Activated T-cell treated with anti-CD3 and anti-CD28 coated beads, Interleukin-2, amount 50 U/mL, for 4 hours (primary cell): Measurements from ENCODE around the gene C15orf39. TPM values are rescaled to one million over a fixed set of nuclear protein-coding genes. Genes with fewer than 3 reads are reported as not detected.
"Not testable (repeated sequence)": the region's sequence is repeated elsewhere in the genome, so short reads cannot be mapped to it uniquely, and the experiment has no call there.

Experiments
- ATAC-seq, 2 donors: fragments of 200-7000 bp; cut with Tn5 transposase; one replicate each; pipeline ENCODE4 v1.10.0; 2021
- DNase-seq: peaks from one replicate; pipeline ENCODE4 v3.0.0-alpha.2; 2020
- H3K27me3 Mint-ChIP-seq: one replicate; pipeline ENCODE4 v1.8.0; 2021; ENCODE audit warnings: low read depth, mixed read lengths
- H3K36me3 Mint-ChIP-seq: one replicate; pipeline ENCODE4 v1.8.0; 2022; ENCODE audit warnings: mixed read lengths; ENCODE audit not compliant: insufficient read depth
- H3K4me1 Mint-ChIP-seq: one replicate; pipeline ENCODE4 v1.8.0; 2021; ENCODE audit warnings: low read depth, mixed read lengths
- H3K4me3 Mint-ChIP-seq: one replicate; pipeline ENCODE4 v1.8.0; 2021; ENCODE audit warnings: mild to moderate bottlenecking, moderate library complexity, mixed read lengths
- H3K9me3 Mint-ChIP-seq: one replicate; pipeline ENCODE4 v1.8.0; 2021; ENCODE audit warnings: mixed read lengths
- total RNA-seq, 3 donors: library from RNA; stranded (reverse); gene quantifications; one replicate each; pipeline ENCODE4 v1.2.1, GENCODE V29; 2021

The C15orf39 gene
- total RNA-seq, 3 donors from 2014 or later, result 49.9 to 68.7 (median 62.0) TPM

DNA sequence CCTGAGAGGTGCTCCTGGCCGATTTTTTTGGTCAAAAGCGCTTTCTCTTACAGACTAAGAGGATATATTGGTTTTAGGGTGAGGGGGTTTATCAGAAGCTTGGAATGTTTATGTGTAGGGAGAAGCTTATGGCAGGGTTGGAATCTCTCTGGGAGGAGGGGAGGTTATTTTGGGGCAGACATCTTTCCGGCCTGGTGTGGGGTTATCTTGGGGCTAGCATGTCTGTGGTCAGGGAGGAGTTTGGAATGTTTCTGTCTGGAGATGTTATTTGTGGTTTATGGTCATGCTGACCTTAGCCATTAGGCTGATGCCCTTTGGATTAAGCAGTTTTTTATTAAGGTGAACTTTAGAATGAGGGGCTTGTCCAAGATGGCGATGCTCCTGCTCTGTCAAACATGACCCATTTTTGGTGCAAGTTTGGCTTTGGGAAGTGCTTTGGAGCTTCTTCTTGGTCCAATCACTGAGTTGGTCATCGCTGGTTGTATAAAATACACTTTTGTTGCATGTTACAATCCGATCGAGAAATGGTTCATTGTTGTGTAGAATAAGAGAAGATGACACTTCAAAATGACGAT lies 35.1 kb upstream of the C15orf39 start:
- ATAC-seq, H3K36me3 Mint-ChIP-seq, H3K27me3 Mint-ChIP-seq, DNase-seq, H3K4me1 Mint-ChIP-seq, H3K4me3 Mint-ChIP-seq, H3K9me3 Mint-ChIP-seq: not testable (repeated sequence)

DNA sequence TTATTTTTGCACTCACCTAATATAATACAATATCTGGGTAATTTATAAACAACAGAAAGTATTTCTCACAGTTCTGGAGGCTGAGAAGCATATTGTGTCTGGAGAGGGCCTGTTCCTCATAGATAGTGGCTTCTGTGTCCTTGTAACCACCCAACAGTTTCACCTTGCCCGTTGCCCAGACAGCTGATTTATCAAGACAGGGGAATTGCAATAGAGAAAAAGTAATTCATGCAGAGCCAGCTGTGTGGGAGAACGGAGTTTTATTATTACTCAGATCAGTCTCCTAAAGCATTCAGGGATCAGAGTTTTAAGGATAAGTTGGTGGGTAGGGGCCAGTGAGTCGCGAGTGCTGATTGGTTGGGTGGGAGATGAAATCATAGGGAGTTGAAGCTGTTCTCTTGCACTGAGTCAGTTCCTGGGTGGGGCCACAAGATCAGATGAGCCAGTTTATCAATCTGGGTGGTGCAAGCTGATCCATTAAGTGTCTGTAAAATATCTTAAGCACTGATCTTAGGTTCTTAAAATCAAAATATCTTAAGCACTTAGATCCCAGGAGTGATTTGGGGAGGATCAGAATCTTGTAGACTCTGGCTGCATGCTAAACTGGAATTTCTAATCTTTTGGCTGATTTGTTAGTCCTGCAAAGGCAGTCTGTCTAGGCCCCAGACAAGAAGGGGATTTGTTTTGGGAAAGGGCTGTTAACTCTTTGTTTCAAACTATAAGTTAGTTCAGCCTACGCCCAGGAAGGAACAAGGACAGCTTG lies 33.9 kb upstream of the C15orf39 start:
- DNase-seq, result no peak
- peak; percentile 46 for ATAC-seq
- Mint-ChIP-seq H3K36me3 (peaks cover 2% of the 10 kb centered on the region), H3K9me3 (no peaks in the 10 kb centered on the region), H3K27me3 (peaks cover 4% of the 10 kb centered on the region), H3K4me1 (peaks cover 5% of the 10 kb centered on the region), H3K4me3 (no peak overlapping the region)

DNA sequence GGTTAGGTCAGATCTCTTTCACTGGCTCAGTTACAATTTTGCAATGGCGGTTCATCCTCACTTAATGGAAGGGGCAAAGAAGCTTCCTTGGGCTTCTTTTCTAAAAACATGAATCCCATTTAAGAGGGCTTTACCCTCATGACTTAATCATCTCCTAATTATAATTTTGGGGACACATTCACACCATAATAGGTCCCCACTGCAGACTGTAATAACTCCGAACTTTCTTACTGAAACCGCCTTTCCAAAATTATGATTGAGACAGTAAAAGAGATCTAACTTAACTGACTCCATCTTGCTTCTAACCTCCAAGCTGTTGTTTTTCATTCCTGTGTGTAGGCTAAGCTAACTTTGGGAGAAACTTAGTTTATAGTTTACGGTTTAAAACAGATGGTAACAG lies 33.3 kb upstream of the C15orf39 start:
- Mint-ChIP-seq H3K9me3 (no peaks in the 10 kb centered on the region), H3K27me3 (peaks cover 4% of the 10 kb centered on the region), H3K36me3 (peaks cover 2% of the 10 kb centered on the region), H3K4me1 (peaks cover 5% of the 10 kb centered on the region), H3K4me3 (no peak overlapping the region)
- ATAC-seq, result no peak
- no peak for DNase-seq

DNA sequence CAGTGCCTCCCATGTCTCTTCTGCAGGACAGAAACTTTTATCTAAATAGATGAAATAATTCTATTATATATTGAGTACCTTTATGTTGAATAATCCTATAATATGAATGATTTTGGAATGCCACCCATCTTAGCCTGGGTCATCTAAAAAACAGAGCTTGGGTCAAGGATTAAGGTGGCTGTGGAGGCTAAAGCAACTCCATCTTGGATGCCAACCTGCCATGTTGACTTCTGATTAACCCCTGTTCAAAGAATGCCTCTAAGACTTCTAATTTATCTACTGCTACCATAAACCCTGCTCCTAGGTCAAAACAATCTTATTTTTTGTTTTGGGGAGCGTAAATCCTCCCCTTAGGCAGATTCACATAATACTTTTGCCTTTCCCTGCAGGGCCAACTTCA lies 31.5 kb upstream of the C15orf39 start:
- Mint-ChIP-seq H3K27me3 (peaks cover 4% of the 10 kb centered on the region), H3K4me3 (no peak overlapping the region), H3K4me1 (peaks cover 5% of the 10 kb centered on the region), H3K36me3 (peaks cover 2% of the 10 kb centered on the region), H3K9me3 (no peaks in the 10 kb centered on the region)
- ATAC-seq (no peak), DNase-seq (no peak)

DNA sequence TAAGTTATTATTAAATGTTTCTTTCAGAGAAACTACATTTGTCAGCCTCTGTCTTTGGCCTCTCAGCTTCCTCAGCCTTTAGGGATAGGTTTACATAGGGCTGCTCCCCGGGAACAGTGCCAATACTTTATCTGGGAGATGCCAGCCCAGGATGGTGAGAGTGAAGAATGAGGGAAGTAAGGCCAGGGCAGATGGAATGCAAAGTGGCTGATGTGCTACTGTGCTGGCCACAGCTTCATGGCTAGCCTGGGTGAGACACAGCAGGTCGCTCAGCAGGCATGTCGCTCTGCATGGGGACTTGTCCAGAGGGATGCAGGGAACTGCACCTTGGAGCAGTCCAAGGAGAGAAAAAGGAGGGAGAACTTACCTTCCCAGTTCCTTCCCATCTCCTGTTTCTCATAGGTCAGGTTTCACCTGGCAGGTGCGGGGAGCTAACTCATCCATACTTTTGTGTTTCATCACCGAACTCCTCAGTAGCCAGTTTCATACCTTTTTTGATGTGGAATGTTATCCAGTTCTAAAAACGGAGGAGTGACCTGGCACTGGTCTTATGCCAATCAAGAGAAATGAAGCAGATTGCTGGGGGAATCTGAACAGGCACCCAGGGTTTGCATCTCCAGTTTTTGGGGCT lies 30.9 kb upstream of the C15orf39 start:
- Mint-ChIP-seq H3K4me1 (peaks cover 5% of the 10 kb centered on the region), H3K36me3 (peaks cover 2% of the 10 kb centered on the region), H3K4me3 (no peak overlapping the region), H3K9me3 (no peaks in the 10 kb centered on the region), H3K27me3 (peaks cover 4% of the 10 kb centered on the region)
- ATAC-seq, result no peak
- DNase-seq, result no peak

DNA sequence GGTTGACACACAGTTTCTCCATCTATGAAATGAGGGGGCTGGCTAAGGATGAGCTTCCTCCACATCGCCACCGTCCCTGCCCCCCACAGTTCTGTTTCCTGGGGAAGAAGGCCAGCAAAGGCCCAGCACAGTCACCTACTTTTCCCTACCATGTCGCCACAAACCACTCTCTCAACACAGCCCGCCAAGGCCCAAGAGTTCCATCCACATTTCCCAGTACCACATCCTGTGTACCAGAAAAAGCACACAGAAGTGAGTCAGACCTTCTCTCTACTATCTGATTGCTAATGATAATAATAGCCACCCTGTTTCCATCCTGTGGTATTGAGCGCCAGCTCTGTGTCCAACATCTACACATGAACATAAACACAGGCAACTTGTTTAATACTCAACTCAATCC lies 30.3 kb upstream of the C15orf39 start:
- Mint-ChIP-seq H3K4me3 (no peak overlapping the region), H3K36me3 (peaks cover 2% of the 10 kb centered on the region), H3K4me1 (peaks cover 5% of the 10 kb centered on the region), H3K9me3 (no peaks in the 10 kb centered on the region), H3K27me3 (peaks cover 3% of the 10 kb centered on the region)
- DNase-seq (no peak), ATAC-seq (peak; percentile 28 to 40)

DNA sequence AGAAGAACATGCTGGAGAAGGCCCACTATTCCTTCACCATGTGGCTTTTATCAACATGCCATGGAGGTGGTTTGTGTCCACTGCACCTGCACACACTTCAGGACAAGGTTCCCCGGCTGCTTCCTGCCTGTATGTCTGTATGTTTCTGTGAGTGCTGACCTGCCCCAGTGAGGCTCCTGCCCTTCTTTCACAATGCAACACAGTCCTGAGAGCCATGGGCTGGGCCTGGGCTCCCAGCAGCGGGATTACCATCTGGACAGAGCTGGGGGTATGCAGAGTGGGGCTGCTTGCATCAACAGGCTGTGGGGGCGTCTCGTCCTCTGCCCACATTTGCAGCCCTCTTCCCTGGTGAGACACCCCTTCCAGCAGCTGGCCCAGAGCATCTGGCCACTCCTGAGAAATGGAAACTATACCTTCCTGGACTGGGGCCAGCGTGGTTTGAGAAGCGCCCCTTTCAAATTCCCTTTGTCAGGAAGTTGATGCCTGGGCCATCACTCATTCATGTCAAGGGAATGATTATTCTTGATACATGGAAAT lies 29.3 kb upstream of the C15orf39 start:
- Mint-ChIP-seq H3K4me1 (peaks cover 5% of the 10 kb centered on the region), H3K36me3 (peaks cover 2% of the 10 kb centered on the region), H3K4me3 (no peak overlapping the region), H3K9me3 (no peaks in the 10 kb centered on the region), H3K27me3 (peaks cover 6% of the 10 kb centered on the region)
- ATAC-seq (no peak), DNase-seq (no peak)

DNA sequence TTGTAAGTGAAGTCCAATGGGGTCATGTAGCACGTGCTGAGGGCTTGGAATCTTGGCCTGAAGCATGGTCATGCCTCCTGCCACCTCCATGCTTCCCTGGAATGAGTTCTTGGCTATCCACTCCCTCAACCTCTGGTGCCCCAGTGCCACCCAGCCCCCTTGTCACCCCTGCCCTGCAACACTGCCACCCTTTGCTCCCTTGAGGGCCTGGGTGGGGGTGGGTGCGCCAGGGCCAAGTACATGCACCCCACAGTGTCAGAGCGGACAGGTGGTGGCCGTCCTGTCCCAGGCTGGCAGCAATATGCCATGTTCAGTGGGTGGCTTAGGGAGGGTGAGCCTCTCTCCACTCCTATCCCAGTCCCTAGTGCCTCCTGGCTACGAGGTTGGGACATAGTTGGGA lies 27.6 kb upstream of the C15orf39 start:
- Mint-ChIP-seq H3K36me3 (no peaks in the 10 kb centered on the region), H3K4me1 (peaks cover 7% of the 10 kb centered on the region)

DNA sequence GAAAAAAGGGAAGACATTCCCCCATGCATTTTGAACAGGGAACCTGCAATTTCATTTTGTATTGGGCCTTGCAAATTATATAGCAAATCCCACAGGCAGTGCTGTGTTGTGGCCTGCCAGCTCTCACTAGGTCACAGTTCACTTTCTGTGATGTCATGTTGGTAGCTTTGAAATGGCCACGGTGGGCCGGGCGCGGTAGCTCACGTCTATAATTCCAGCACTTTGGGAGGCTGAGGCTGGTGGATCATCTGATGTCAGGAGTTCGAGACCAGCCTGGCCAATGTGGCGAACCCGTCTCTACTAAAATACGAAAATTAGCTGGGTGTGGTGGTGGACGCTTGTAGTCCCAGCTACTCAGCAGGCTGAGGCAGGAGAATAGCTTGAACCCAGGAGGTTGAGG lies 27.0 kb upstream of the C15orf39 start:
- DNase-seq (no peak), ATAC-seq (no peak)
- Mint-ChIP-seq H3K36me3 (no peaks in the 10 kb centered on the region), H3K4me3 (no peak overlapping the region), H3K4me1 (peaks cover 9% of the 10 kb centered on the region), H3K27me3 (peaks cover 22% of the 10 kb centered on the region), H3K9me3 (no peaks in the 10 kb centered on the region)

More for the DNA sequence above, 27.6 kb upstream of the C15orf39 start:
- Mint-ChIP-seq H3K27me3 (peaks cover 16% of the 10 kb centered on the region), H3K9me3 (no peaks in the 10 kb centered on the region), H3K4me3 (no peak overlapping the region)
- ATAC-seq, result no peak
- no peak for DNase-seq

DNA sequence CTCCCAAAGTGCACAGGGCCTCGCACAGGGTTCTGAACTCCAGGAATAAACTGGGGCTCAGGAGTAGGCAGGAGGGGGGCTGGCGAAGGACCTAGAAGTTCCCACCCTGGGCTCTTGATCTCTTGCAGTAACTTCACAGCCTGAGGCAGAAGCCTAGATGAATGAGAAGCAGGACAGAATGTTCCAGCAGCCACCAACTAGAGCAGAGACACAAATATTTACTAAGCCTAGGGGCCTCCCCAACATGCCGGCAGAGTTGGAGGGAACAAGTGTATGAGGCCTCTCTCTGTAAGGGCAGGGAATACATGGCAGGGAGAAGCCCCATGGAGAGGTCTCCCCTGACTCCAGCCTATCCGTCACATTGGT lies 25.3 kb upstream of the C15orf39 start:
- Mint-ChIP-seq H3K36me3 (no peaks in the 10 kb centered on the region), H3K27me3 (peaks cover 36% of the 10 kb centered on the region), H3K4me1 (peaks cover 7% of the 10 kb centered on the region), H3K4me3 (no peak overlapping the region), H3K9me3 (no peaks in the 10 kb centered on the region)
- ATAC-seq (no peak), DNase-seq (no peak)

DNA sequence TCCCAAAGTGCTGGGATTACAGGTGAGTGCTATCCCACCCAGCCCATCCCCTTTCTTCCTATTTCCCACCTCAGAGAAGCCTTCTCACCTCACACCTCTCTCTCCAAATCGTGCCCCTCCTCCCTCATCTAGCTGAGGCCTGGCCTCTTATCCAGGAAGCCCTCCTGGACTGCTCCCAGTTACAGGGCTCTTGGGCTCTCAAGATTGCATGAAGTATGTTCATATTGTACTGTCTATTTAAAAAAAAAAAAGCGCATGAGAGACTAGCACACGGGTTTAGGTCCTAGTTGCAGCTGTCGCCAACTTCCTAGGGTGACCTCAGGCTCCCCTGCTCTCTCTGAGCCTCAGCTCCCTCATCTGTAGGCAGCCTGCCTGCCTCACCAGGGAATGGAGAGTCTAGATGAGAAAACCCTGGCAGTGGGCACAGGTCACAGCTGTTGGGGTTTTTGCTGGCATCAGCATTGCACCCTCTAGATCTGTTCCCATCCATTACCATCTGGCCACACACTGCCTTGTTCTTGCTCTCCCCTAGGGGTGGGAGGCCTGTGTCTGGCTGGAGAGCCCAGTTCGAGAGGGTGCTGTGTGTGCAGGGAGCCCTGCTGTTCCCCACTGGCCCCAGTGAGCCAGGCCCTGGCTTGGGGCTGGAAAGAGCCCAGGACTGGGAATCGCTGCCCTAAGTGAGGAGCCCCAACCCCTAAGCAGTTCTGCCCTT lies 24.2 kb upstream of the C15orf39 start:
- ATAC-seq (no peak), DNase-seq (no peak)
- Mint-ChIP-seq H3K9me3 (no peaks in the 10 kb centered on the region), H3K4me3 (no peak overlapping the region), H3K36me3 (no peaks in the 10 kb centered on the region), H3K4me1 (peaks cover 5% of the 10 kb centered on the region), H3K27me3 (peaks cover 44% of the 10 kb centered on the region)

DNA sequence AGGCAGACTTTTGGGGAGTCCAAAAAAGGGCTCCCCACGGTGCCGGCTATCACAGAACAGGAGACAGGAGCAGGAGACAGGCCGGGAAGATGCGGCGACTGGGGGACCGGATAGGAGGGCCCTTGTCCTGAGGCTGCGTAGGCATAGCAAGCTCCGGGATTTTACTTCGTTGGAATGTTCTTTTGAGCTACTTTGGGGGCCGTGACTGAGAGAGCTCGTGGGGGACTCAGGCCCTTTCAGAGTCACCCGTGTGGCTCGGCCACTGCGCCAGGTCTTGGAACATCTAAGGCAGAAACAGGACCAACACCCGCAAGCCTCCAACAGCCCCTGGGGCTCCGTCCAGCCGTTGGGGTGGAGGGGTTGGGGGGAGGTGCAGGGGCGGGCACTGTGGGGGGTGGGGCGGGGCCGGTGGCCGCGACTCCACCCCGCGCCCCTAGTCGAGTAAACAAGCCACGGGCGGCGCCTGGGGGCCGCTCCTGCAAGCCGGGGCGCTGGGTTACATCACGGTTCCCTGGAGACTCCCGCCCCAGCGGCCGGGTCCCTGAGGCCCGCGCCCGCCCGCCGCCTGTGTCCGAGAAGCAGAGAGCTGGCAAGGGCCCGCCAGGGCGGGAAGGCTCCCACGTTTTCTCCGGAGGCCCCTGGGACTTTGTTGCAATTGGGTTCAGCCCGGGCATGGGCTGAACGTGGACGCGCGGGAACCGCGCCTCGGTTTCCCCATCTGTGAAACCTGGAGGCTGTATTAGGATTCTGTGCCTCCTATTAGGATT lies 23.3 kb upstream of the C15orf39 start:
- Mint-ChIP-seq H3K4me1 (peaks cover 7% of the 10 kb centered on the region), H3K9me3 (no peaks in the 10 kb centered on the region), H3K36me3 (no peaks in the 10 kb centered on the region), H3K27me3 (peaks cover 45% of the 10 kb centered on the region), H3K4me3 (peak overlapping the region; percentile 21)
- no peak for DNase-seq
- peak; percentile 59 to 62 for ATAC-seq

DNA sequence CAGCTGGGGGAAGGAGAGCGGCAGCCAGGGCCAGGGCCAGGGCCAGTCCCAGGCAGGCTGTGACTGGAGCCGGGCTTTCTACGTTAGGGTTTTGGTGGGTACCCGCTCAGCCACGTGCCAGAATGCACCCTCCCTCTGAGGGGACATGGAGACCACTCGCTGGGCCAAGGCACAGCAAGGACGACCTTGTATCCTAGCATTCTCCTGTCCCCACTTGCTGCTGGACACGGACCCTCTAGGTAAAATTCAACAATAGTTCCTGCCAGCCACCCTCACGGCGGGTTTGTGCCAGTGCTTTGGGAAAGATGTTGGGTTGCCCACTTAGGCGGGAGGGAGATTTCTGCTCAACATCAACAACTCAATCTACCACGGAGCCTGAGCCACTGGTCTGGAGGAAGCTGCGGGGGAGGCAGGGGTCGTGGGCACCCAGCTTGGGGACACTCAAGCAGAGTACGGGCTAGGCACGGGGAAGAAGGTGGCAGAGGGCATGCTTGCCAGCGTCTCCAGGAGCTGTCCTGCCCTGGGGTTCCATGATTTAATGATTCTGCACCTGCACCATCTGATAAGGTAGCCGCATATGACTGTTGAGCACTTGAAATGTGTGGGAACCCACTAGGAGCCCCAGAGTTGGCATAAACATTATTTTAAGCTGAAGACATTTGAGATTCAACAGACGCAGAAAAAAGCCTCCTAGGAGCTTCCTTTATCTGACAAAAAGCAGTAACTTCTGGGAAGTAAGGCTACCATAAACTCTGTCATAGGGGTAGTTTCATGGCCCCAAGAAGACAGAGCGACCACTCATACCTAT lies 22.5 kb upstream of the C15orf39 start:
- Mint-ChIP-seq H3K36me3 (no peaks in the 10 kb centered on the region), H3K9me3 (no peaks in the 10 kb centered on the region), H3K27me3 (peaks cover 45% of the 10 kb centered on the region), H3K4me1 (peaks cover 7% of the 10 kb centered on the region), H3K4me3 (no peak overlapping the region)
- no peak for DNase-seq
- ATAC-seq, result peak; percentile 39 to 44
